OCI-M2 (cell line): Measurements from ENCODE around the gene LIN37.
"Not testable (repeated sequence)": the region's sequence is repeated elsewhere in the genome, so short reads cannot be mapped to it uniquely, and the experiment has no call there.

Experiments used
- DNase-seq: peaks from one replicate; lab custom pipeline; 2025; ENCODE audit not compliant: unreplicated experiment; lab: John Stamatoyannopoulos, UW

Gene LIN37

DNA sequence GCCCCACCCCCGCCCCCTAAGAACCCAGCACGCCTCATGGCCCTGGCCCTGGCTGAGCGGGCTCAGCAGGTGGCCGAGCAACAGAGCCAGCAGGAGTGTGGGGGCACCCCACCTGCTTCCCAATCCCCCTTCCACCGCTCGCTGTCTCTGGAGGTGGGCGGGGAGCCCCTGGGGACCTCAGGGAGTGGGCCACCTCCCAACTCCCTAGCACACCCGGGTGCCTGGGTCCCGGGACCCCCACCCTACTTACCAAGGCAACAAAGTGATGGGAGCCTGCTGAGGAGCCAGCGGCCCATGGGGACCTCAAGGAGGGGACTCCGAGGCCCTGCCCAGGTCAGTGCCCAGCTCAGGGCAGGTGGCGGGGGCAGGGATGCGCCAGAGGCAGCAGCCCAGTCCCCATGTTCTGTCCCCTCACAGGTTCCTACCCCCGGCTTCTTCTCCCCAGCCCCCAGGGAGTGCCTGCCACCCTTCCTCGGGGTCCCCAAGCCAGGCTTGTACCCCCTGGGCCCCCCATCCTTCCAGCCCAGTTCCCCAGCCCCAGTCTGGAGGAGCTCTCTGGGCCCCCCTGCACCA lies 38.9 kb downstream of the LIN37 start:
- DNase-seq, result no peak

DNA sequence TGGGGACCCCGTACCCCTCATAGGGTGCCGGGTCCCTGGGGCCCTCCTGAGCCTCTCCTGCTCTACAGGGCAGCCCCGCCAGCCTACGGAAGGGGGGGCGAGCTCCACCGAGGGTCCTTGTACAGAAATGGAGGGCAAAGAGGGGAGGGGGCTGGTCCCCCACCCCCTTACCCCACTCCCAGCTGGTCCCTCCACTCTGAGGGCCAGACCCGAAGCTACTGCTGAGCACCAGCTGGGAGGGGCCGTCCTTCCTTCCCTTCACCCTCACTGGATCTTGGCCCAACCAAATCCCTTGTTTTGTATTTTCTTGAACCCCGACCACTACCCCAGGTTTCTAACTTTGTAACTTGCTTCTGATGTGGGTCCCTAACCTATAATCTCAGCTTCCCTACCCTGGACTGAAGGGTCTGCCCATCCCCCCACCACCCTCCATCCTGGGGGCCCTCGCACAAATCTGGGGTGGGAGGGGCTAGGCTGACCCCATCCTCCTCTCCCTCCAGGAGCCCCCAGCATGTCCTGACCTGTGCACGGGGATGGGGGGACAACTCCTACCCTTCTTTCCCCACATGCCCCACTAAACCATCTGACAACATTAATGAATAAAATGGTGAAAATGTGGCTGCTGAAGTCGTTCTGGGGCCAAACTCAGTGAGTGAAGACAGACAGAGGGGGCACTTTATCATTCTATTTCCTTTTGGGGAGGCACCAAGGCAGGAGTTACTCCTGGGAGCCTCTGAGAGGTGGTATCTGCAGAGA lies 40.0 kb downstream of the LIN37 start:
- DNase-seq, result no peak

DNA sequence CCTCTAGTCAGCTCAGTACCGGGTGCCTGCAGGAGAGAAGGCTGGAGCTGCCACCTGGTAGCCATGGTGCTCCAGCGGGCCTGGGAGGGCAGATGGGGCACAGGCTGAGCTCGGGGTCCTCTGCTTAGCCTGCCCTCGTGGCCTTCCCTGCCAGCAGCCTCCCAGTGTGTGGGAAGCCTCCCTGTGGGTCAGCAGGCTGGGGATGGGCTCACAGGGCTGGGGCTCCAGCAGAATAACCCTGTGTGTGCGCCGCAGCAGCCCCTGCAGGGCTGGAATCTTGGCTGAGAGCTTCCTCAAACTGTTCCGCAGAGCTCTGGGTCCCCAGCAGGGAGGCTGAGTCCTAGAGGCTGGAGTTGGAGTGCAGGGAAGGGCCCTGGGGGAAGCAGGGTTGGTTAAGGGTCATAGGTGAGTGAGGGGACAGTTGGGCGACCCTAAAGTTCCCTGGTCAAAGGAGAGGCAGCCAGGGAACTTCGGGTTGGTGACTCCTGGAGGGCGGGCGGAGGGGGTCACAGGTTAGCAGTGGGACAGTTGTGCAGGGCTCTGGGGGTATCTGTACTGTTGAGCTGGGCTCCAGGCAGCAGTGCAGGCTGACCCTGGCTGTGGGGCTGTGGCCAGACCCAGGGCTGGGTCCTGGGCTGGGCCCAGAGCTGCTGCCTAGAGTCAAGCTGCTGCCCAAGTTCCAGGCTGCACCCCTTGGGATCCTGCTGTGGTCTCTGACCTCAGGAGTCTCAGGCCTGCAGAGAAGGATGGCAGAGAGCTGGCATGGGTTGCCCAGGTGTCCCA lies 41.0 kb downstream of the LIN37 start:
- DNase-seq, result no peak

DNA sequence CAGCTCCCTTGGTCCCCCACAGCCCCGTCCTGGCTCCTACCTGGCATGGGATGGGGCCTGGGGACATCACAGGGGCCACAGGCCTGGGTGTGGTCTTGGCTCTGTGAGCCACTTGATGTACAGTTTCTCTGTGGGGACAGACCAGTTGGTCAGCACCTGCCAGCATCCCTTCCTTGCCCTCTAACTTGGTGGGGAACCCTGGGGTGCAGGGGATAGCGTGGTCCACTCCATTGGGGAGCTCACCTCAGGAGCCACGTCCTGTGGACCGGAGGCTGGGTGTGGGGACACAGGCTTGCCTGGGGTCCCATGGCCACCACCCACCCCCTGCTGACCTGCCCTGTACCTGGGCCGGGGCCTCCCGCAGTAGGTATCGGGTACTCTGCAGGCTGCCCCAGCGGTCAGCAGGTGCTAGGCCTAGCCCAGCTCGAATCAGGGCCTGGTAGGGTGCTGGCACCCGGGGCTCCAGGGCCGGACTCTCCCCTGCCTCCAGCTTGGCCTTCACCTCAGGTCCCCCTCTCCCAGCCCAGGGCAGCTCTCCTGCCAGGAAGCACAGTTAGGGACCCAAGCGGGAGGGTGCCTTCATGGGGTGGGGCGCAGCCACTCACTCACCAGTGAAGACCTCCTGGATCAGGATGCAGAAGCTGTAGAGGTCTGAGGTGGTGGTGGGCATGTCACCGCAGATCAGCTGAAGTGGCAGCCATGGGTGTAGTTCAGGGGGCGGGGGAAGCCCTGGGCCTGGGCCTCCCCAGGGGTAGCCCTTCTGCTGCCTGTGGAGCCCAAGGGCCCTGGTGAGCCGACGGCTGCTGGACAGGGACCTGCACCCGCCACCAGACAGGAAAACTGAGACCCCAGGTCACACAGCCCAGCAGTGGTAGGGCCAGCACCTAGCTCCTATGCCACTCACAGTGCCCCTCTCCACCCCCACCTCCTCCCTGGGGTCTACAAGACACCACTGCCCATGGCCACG lies 41.9 kb downstream of the LIN37 start:
- DNase-seq, result no peak

DNA sequence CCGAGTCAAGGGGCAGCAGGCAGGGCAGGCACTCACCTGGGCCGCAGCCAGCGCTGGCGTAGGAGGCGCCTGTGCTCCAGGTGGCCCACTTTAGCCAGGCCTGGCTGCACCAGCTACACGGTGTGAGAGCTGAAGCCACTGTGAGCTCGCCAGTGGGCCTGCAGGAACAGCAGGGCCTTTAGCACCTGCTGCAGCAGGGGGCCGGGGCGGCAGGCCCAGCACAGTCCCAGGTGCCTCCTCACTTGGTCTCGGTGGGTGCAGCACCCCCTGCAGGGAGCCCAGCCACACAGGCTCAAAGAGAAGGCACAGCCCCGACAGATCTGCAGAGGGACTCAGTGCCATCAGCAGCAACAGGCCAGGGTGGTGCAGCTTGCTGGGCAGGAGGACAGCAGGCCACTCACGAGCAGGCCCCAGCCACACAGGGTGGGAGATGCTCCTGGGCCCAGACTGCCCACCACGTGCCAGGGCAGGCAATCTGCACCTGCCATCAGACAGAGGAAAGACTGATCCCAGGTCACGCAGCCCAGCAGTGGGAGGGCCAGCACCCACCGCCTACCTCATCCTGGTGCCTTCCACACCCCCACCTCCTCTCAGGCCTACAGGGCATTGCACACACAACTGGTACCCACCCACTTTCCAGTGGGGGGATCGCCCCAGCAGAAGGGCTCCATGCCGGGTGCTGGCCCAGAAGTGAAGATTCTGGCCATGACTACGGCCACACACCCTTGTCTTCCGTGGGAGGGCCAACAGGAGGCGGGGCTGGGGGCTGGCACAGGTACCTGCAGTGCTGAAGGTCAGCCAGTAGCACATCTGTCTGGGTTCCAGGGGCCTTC lies 42.8 kb downstream of the LIN37 start:
- DNase-seq, result no peak

DNA sequence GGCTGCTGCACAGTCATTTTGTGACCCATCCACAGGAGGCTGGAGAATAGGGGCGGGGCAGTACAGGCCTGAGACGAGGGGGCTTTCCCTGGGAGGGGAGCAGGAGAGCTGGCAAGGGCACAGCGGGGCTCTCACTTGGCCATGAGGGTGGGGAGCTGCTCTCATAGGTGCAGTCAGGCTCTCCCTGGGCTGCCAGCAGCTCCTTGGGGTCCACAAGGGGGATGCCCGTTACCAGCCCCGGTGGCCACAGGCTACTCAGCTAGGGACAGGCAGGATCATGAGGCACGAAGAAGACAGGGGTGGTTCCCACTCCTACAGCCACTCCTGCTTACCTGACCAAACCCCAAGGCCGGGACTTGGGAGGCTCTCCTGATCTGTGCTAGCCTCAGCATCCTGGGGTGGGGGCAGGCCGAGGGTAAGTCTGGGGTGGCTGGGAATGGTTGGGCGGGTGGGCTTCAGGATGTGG lies 43.5 kb downstream of the LIN37 start:
- DNase-seq, result no peak

DNA sequence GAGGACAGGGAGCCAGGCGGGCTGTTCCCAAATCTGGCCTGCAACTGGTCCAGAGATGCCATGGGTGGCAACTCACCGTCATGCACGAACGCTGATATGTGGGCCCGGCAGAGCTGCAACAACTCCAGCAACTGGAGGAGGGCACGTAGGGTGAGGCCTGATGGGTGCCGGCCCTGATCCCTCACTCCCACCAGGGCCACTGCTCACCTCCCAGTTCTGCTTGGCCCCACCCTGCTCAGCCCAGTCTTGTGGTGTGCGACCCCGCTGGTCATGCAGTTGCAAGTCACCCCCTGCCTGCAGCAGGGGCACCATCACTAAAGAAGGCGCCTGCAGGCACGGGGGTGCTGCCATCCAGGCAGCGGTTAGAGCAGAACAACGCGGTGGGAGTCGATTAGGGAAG lies 43.9 kb downstream of the LIN37 start:
- no peak for DNase-seq

DNA sequence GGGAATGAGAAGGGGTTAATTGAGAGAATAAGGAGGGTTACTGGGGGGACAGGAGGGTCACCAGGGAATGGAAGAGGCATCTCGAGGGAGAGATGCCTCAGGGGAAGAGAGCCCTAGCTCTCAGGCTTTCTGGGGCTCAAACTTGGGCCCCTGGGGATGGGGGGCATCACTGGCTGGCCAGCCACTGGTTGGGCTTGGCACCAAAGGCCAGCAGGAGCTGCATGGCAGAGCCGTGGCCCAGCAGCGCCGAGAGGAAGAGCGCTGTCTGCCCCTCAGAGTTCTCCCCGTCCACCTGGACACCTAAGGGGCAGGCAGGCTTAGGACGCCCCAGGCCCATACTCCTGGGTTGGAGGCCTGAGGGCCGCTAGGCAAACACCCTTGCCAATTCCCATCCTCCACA lies 44.5 kb downstream of the LIN37 start:
- DNase-seq, result no peak

DNA sequence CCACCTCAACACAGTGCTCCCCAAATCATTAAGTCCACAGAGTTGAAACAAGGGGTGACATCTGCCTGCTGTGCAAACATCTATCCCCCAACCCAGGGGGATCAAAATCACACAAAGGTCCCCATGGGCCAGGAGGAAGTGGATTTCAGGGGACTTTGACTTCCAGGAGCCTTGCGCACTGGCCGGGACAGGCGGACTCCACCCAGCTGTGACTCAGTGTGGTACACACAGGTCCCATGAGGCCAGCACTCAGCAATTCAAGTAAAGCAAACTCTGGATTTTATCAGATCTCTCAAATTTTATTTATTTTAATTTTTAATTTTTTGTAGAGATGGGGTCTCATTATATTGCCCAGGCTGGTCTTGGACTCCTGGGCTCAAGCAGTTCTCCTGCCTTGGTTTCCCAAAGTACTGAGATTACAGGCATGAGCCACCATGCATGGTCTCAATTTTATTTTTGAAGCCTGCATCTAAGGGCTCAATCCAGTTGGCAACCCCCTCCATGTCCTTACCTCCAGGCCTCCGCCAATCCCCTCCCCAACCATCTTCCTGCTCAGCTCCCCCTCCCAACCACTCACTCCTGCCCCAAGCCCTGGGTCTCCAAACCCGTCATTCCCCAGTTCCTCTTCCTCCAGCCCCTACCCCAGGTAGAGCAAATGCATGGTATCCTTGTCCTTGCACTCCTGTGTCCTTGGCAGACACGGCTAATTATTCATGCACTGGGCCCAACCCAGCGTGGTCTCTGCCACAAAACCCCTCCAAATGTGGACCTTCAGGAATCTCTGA lies 45.2 kb downstream of the LIN37 start:
- no peak for DNase-seq

DNA sequence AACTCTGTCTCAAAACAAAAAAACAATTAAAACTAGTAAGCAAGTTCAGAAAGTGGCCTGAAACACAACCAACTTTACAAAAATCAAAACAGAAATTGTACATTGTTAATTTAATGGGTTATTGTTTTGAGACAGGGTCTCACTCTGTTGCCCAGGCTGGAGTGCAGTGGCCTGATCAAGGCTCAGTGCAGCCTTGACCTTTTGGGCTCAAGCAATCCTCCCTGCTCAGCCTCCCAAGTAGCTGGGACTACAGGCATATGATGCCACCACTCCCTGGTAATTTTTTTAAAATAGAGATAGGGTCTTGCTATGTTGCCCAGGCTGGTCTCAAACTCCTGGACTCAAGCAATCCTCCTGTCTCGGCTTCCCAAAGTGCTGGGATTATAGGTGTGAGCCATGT lies 47.2 kb downstream of the LIN37 start:
- not testable (repeated sequence) for DNase-seq

DNA sequence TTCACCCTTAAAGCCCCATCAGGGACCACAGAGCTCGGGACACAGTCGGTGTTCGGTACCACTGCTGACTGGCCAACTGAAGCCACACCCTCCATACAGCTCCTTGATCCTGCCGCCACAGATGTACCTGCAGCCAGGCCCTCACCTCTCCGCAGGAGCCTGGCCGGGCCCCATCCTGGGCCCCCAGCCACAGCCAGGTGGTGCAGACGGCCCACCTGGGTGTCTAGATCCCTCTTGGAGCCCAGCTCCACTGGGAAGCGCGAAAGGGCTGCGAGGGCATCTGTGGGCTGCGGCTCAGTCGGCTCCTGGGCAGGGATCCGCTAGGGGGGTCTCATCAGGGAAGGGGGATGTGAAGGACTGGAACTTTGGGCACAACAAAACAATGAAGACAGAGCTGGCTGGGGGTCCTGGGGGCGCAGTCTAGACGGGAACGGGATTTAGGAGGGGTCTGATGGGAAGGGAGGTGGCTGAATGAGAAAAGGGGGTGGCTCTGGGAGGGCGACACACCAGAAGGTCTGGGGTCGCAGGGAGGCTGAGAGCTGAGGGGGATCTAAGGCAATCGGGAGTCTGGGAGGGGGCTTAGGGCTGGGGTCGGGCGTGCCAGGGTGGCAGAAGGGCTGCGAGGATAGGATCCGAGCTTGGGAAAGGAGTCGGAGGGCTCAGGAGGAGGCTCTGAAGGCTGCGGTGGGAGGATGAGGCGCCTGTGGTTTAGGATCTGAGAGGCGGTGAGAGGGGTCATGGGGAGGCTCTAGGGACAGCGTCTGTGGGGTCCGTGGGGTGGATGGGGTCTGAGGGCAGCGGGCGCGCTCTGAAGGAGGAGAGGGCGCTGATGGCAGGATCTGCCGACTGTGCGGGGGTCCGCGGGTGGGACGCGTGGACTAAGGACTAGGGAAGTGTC lies 48.5 kb downstream of the LIN37 start:
- no peak for DNase-seq

DNA sequence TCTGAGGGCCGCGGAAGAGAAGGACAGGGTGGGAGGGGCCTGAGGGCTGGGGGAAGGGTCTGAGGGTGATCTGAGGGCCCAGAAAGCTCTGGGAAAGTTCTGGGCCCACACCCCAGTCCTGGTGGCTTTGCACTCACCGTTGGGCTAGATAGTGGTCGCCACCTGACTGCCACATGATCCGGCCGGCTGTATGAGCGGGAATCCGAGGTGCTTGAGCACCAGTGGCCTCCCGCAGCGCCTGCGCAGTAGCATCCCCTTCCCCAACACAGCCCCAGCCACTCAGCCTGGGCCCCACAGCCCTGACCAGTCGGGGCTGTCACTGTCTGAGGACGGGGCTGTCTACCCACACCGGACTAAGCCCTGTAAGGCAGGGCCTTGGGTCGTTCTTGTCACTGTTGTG lies 49.3 kb downstream of the LIN37 start:
- DNase-seq, result no peak

DNA sequence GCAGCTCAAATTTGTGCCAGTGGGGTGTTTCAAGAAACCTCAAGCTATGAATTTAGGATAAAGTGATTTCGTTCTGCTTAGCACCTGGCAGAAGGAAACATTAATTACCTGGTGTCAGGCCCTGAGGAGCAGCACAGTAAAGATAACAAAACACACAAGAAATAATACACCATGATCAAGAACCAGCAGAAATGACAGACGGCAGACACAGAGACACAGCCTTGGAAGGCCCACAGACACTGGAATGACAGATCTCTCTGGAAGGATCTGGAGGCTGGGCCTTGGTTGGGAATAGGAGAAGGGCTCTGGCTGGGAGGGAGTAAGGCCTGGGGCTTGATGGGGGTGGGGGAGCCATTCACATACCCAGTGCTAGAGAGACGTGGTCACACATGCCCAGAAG lies 53.5 kb downstream of the LIN37 start:
- no peak for DNase-seq
